Liver (tissue), 9 donors: ENCODE results near the gene BMPER. TPM values are rescaled to one million over a fixed set of nuclear protein-coding genes. Genes with fewer than 3 reads are reported as not detected.

Experiments
- DNase-seq: peaks from one replicate; pipeline ENCODE4 v3.0.0-alpha.2; 2017; ENCODE audit warnings: low spot score
- H3K27ac ChIP-seq, 2 donors: one replicate each; pipeline ENCODE4 v1.7.0; 2013; ENCODE audit warnings: inconsistent platforms in 2 of 2, low read length in 2 of 2, control low read depth in 1 of 2, low read depth in 1 of 2, mild to moderate bottlenecking in 1 of 2
- H3K27me3 ChIP-seq, 4 donors: one replicate each; pipeline versions ENCODE4 v1.6.1 to v1.7.0; 2013; ENCODE audit warnings: low read length in 3 of 4, inconsistent platforms in 1 of 4, mild to moderate bottlenecking in 1 of 4, moderate library complexity in 1 of 4; ENCODE audit not compliant: control insufficient read depth in 4 of 4, insufficient read depth in 4 of 4
- H3K36me3 ChIP-seq, 4 donors: one replicate each; pipeline versions ENCODE4 v1.6.1 to v1.7.0; 2013; ENCODE audit warnings: low read length in 3 of 4, mild to moderate bottlenecking in 3 of 4, low read depth in 1 of 4, moderate library complexity in 1 of 4; ENCODE audit not compliant: control insufficient read depth in 4 of 4, insufficient read depth in 3 of 4
- H3K4me1 ChIP-seq, 4 donors: one replicate each; pipeline versions ENCODE4 v1.6.1 to v1.7.0; 2013; ENCODE audit warnings: low read length in 3 of 4, mild to moderate bottlenecking in 3 of 4, moderate library complexity in 1 of 4; ENCODE audit not compliant: control insufficient read depth in 4 of 4, insufficient read depth in 4 of 4
- H3K4me3 ChIP-seq, 3 donors: one replicate each; pipeline versions ENCODE4 v1.6.1 to v1.7.0; 2013; ENCODE audit warnings: low read length in 3 of 3, control low read depth in 1 of 3, low read depth in 1 of 3, mild to moderate bottlenecking in 1 of 3
- H3K9ac ChIP-seq, 2 donors: one replicate each; pipeline ENCODE4 v1.7.0; 2013; ENCODE audit warnings: low read length in 2 of 2, mild to moderate bottlenecking in 2 of 2, moderate library complexity in 2 of 2, control low read depth in 1 of 2, low read depth in 1 of 2
- H3K9me3 ChIP-seq, 4 donors: one replicate each; pipeline versions ENCODE4 v1.6.1 to v1.7.0; 2013; ENCODE audit warnings: low read length in 3 of 4; ENCODE audit not compliant: control insufficient read depth in 4 of 4
- ATF3 ChIP-seq: IDR thresholded peaks from 2 replicates; pipeline ENCODE4 v1.6.1; 2016; ENCODE audit warnings: antibody characterized with exemption
- CTCF ChIP-seq: fragments of 150-350 bp; IDR thresholded peaks from 2 replicates; pipeline ENCODE4 v1.5.1; 2017; ENCODE audit warnings: improper control_type of control experiment, low read depth, low read length; ENCODE audit not compliant: missing input control
- EGR1 ChIP-seq, 2 donors: IDR thresholded peaks; 2 replicates each; pipeline ENCODE4 v1.6.1; 2016 to 2018; ENCODE audit warnings: antibody characterized with exemption in 2 of 2, low read depth in 2 of 2
- FOXA1 ChIP-seq: IDR thresholded peaks from 2 replicates; pipeline ENCODE4 v1.6.1; 2016; ENCODE audit warnings: antibody characterized with exemption
- FOXA2 ChIP-seq: IDR thresholded peaks from 2 replicates; pipeline ENCODE4 v1.6.1; 2016; ENCODE audit warnings: antibody characterized with exemption
- GABPA ChIP-seq, 2 donors: IDR thresholded peaks in 1 of 2; conservative IDR thresholded peaks in 1 of 2; 2 replicates each; pipeline ENCODE4 v1.6.1; 2016; ENCODE audit warnings: antibody characterized with exemption in 2 of 2, mild to moderate bottlenecking in 1 of 2, moderate library complexity in 1 of 2
- HNF4A ChIP-seq, 2 donors: conservative IDR thresholded peaks; 2 replicates each; pipeline ENCODE4 v1.6.1; 2016; ENCODE audit warnings: antibody characterized with exemption in 2 of 2, mild to moderate bottlenecking in 2 of 2
- HNF4G ChIP-seq: IDR thresholded peaks from 2 replicates; pipeline ENCODE4 v1.6.1; 2016; ENCODE audit warnings: antibody characterized with exemption
- JUND ChIP-seq, 2 donors: IDR thresholded peaks; 2 replicates each; pipeline ENCODE4 v1.6.1; 2016; ENCODE audit warnings: antibody characterized with exemption in 2 of 2
- MAX ChIP-seq: IDR thresholded peaks from 2 replicates; pipeline ENCODE4 v1.6.1; 2016; ENCODE audit warnings: antibody characterized with exemption
- NR2F2 ChIP-seq: IDR thresholded peaks from 2 replicates; pipeline ENCODE4 v1.6.1; 2016; ENCODE audit warnings: antibody characterized with exemption
- RAD21 ChIP-seq, 2 donors: IDR thresholded peaks; 2 replicates each; pipeline ENCODE4 v1.6.1; 2016; ENCODE audit warnings: antibody characterized with exemption in 2 of 2, mild to moderate bottlenecking in 2 of 2
- RXRA ChIP-seq, 2 donors: IDR thresholded peaks; 2 replicates each; pipeline ENCODE4 v1.6.1; 2017 to 2018; ENCODE audit warnings: antibody characterized with exemption in 2 of 2, mild to moderate bottlenecking in 1 of 2
- SP1 ChIP-seq: IDR thresholded peaks from 2 replicates; pipeline ENCODE4 v1.6.1; 2018; ENCODE audit warnings: antibody characterized with exemption, mild to moderate bottlenecking
- TAF1 ChIP-seq: conservative IDR thresholded peaks from 2 replicates; pipeline ENCODE4 v1.6.1; 2016; ENCODE audit warnings: antibody characterized with exemption, mild to moderate bottlenecking
- YY1 ChIP-seq: IDR thresholded peaks from 2 replicates; pipeline ENCODE4 v1.6.1; 2016; ENCODE audit warnings: antibody characterized with exemption, mild to moderate bottlenecking
- ZBTB33 ChIP-seq: IDR thresholded peaks from 2 replicates; pipeline ENCODE4 v1.6.1; 2016; ENCODE audit warnings: antibody characterized with exemption
- WGBS: extraction: QIAGEN DNeasy Blood & Tissue Kit; methylation state at CpG from one replicate; pipeline ENCODE4 v1.1.7; 2013; 5-methylcytosine and 5-hydroxymethylcytosine counted together
- polyA plus RNA-seq, 2 donors: library from polyadenylated mRNA; stranded (reverse) in 1 of 2; unstranded in 1 of 2; fragments of 200-250 nt in 1 of 2; fragments of >200 nt in 1 of 2; fragmentation: Nextera tagmentation in 1 of 2; extraction: Ambion mirVana in 1 of 2; gene quantifications; one replicate each; pipeline versions ENCODE4 v1.2.1 to v1.2.3, GENCODE V29; 2013 to 2015
- total RNA-seq, 2 donors: library from RNA; depleted of rRNA; stranded (reverse); fragments of >200 nt; gene quantifications; one replicate each; pipeline ENCODE4 v1.2.3, GENCODE V29; 2014
- TF ChIP-seq, protein P1 (sequence below): IDR thresholded peaks from 2 replicates; pipeline ENCODE4 v1.6.1; 2016; ENCODE audit warnings: antibody characterized with exemption, mild to moderate bottlenecking
- donor health status: healthy.
- donor health status: healthy.
- donor health status: healthy.
- donor health status: healthy.
- donor health status: healthy.

BMPER gene
- total and polyA plus RNA-seq, 4 donors, result 4.0 to 8.5 (median 6.2) TPM

GRCh38 chr7:34181271-34181958 lies 276.1 kb downstream of the BMPER start:
- DNase-seq, result no peak
- H3K27me3 ChIP-seq, result no peaks in the 10 kb centered on the region
- no peak overlapping the region for H3K27ac ChIP-seq
- H3K4me3 ChIP-seq, result no peak overlapping the region
- 88% methylated on average over 3 of the region's 3 CpGs for WGBS
- TF ChIP-seq CTCF, result no peak
- TF ChIP-seq HNF4A (conservative IDR thresholded peaks at IDR 0.05), result no peak
- no peak for TF ChIP-seq FOXA2
- TF ChIP-seq RXRA (IDR thresholded peaks at IDR 0.05), result no peak
- TF ChIP-seq ATF3, result no peak
- no peak for TF ChIP-seq JUND (IDR thresholded peaks at IDR 0.05)
- TF ChIP-seq RAD21 (IDR thresholded peaks at IDR 0.05), result no peak
- TF ChIP-seq FOXA1, result no peak
- TF ChIP-seq, protein P1, sequence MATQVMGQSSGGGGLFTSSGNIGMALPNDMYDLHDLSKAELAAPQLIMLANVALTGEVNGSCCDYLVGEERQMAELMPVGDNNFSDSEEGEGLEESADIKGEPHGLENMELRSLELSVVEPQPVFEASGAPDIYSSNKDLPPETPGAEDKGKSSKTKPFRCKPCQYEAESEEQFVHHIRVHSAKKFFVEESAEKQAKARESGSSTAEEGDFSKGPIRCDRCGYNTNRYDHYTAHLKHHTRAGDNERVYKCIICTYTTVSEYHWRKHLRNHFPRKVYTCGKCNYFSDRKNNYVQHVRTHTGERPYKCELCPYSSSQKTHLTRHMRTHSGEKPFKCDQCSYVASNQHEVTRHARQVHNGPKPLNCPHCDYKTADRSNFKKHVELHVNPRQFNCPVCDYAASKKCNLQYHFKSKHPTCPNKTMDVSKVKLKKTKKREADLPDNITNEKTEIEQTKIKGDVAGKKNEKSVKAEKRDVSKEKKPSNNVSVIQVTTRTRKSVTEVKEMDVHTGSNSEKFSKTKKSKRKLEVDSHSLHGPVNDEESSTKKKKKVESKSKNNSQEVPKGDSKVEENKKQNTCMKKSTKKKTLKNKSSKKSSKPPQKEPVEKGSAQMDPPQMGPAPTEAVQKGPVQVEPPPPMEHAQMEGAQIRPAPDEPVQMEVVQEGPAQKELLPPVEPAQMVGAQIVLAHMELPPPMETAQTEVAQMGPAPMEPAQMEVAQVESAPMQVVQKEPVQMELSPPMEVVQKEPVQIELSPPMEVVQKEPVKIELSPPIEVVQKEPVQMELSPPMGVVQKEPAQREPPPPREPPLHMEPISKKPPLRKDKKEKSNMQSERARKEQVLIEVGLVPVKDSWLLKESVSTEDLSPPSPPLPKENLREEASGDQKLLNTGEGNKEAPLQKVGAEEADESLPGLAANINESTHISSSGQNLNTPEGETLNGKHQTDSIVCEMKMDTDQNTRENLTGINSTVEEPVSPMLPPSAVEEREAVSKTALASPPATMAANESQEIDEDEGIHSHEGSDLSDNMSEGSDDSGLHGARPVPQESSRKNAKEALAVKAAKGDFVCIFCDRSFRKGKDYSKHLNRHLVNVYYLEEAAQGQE, result no peak
- TF ChIP-seq SP1, result no peak
- TF ChIP-seq HNF4G, result no peak
- TF ChIP-seq MAX, result no peak
- TF ChIP-seq GABPA (IDR thresholded peaks at IDR 0.05 in 1 of 2, conservative IDR thresholded peaks at IDR 0.05 in 1 of 2), result no peak
- TF ChIP-seq EGR1 (IDR thresholded peaks at IDR 0.05; ENCODE audit: low read depth in 2 of 2), result no peak
- TF ChIP-seq ZBTB33, result no peak
- no peak for TF ChIP-seq TAF1
- TF ChIP-seq NR2F2, result no peak
- no peak for TF ChIP-seq YY1
- no peaks in the 10 kb centered on the region for H3K4me1 ChIP-seq
- no peak overlapping the region for H3K9ac ChIP-seq
- no peaks in the 10 kb centered on the region for H3K36me3 ChIP-seq
- no peaks in the 10 kb centered on the region for H3K9me3 ChIP-seq
